Measurements from ENCODE around the gene IL23R. TPM values are rescaled to one million over a fixed set of nuclear protein-coding genes. Genes with fewer than 3 reads are reported as not detected.

The IL23R gene
- total RNA-seq, 1 donor: 0.10 TPM

GRCh38 chr1:67308136-67308535 lies 141.9 kb downstream of the IL23R start:
- H3K9me3 ChIP-seq (ENCODE audit: low read depth, low read length): no peaks in the 10 kb centered on the region
- H3K27me3 ChIP-seq (ENCODE audit: insufficient read depth, low read length): peaks cover 29% of the 10 kb centered on the region
- peak overlapping the region; percentile 35 for H3K4me3 ChIP-seq (ENCODE audit: low read length)
- peaks cover 24% of the 10 kb centered on the region for H3K4me1 ChIP-seq (ENCODE audit: insufficient read depth, low read length)

Other genes starting within 250 kb of the IL23R start
- 8.2 TPM for gene DNAI4, start 241.6 kb upstream of the IL23R start, total RNA-seq
- gene MIER1, start 241.5 kb upstream of the IL23R start, total RNA-seq: 120 TPM
- gene SLC35D1, start 112.3 kb upstream of the IL23R start, total RNA-seq: 13.6 TPM
- gene C1orf141, start 31.5 kb upstream of the IL23R start, total RNA-seq: under 0.01 TPM
- 1.3 TPM for gene IL12RB2, start 141.4 kb downstream of the IL23R start, total RNA-seq

All from mononuclear cell (primary cell).